BLaER1 treated with 17β-estradiol and CSF1 and Interleukin-3, amounts not matched to agents 10 nM and 100 nM (cell line): ENCODE results near the gene SULT1C4.

Source experiments
- H3K27ac ChIP-seq, 11 experiments: shearing (Covaris generic); formaldehyde crosslinking; 2 replicates each; pipeline ENCODE4 v1.8.1; 2022
- H3K27me3 ChIP-seq, 11 experiments: shearing (Covaris generic); formaldehyde crosslinking; 2 replicates each; pipeline ENCODE4 v1.8.1; 2022
- H3K36me3 ChIP-seq, 11 experiments: shearing (Covaris generic); formaldehyde crosslinking; 2 replicates each; pipeline ENCODE4 v1.8.1; 2022
- H3K4me1 ChIP-seq, 10 experiments: shearing (Covaris generic); formaldehyde crosslinking; 2 replicates each; pipeline ENCODE4 v1.8.1; 2022
- H3K4me2 ChIP-seq, 11 experiments: shearing (Covaris generic); formaldehyde crosslinking; 2 replicates each; pipeline ENCODE4 v1.8.1; 2022
- H3K4me3 ChIP-seq, 10 experiments: shearing (Covaris generic); formaldehyde crosslinking; 2 replicates each; pipeline ENCODE4 v1.8.1; 2022
- H3K9ac ChIP-seq, 11 experiments: shearing (Covaris generic); formaldehyde crosslinking; 2 replicates each; pipeline ENCODE4 v1.8.1; 2022
- H3K9me3 ChIP-seq, 11 experiments: shearing (Covaris generic); formaldehyde crosslinking; replicated peaks in 1 of 11; 2 replicates each; pipeline ENCODE4 v1.8.1; 2022
- H4K20me1 ChIP-seq, 11 experiments: shearing (Covaris generic); formaldehyde crosslinking; 2 replicates each; pipeline ENCODE4 v1.8.1; 2022
- Cebpa-rat ChIP-seq, 11 experiments: shearing (Covaris generic); IDR thresholded peaks; 2 replicates each; pipeline ENCODE4 v1.8.1; 2022

SULT1C4 gene

GRCh38 chr2:108377815-108378630 lies at the start of gene SULT1C4:
Gene SULT1C4, plus strand, starts transcription at chr2:108377954. Its CDS starts 384 bp downstream, at chr2:108378338.
- Histone ChIP-seq H3K4me2 (no peak within 1 kb of the TSS), H3K36me3 (no peaks in the 10 kb centered on the region), H3K9ac (no peak within 1 kb of the TSS), H3K9me3 (no peaks in the 10 kb centered on the region), H3K4me3 (no peak within 1 kb of the TSS), H3K27me3 (no peaks in the 10 kb centered on the region), H3K4me1 (no peaks in the 10 kb centered on the region), H4K20me1 (no peaks in the 10 kb centered on the region), H3K27ac (no peak within 1 kb of the TSS)
- TF ChIP-seq Cebpa-rat (IDR thresholded peaks at IDR 0.05): no peak

GRCh38 chr2:108329771-108330170 lies 48.0 kb upstream of the SULT1C4 start:
- Histone ChIP-seq H3K9me3 (peaks cover 0 to 10% (median 4%) of the 10 kb centered on the region in 11 experiments; a peak in 4 of 22 replicates), H3K36me3 (no peaks in the 10 kb centered on the region), H3K27me3 (no peaks in the 10 kb centered on the region), H3K4me1 (peaks cover 11 to 26% (median 22%) of the 10 kb centered on the region in 10 experiments), H3K9ac (no peak overlapping the region), H3K27ac (0 out of 22 replicates have a peak overlapping the region, but pooled peaks of 1 of the 11 experiments have one; percentile 55), H3K4me2 (peak overlapping the region in 4 of 11 experiments; percentile 57 to 79 (median 74); a peak in 5 of 22 replicates), H4K20me1 (no peaks in the 10 kb centered on the region), H3K4me3 (no peak overlapping the region)
- TF ChIP-seq Cebpa-rat (IDR thresholded peaks at IDR 0.05): no peak

- Histone ChIP-seq H3K9me3 (peaks cover 0 to 10% (median 4%) of the 10 kb centered on the region in 11 experiments; a peak in 4 of 22 replicates), H3K27ac (peak overlapping the region in 8 of 11 experiments; percentile 0 to 55 (median 42); a peak in 12 of 22 replicates), H3K27me3 (no peaks in the 10 kb centered on the region), H3K4me2 (peak overlapping the region; percentile 3 to 79 (median 67); a peak in 21 of 22 replicates), H3K4me3 (no peak overlapping the region), H4K20me1 (no peaks in the 10 kb centered on the region), H3K4me1 (peaks cover 8 to 26% (median 22%) of the 10 kb centered on the region in 10 experiments), H3K36me3 (no peaks in the 10 kb centered on the region), H3K9ac (no peak overlapping the region)
- 0 out of 22 replicates have a peak, but pooled peaks of 1 of the 11 experiments have one; percentile 39 for TF ChIP-seq Cebpa-rat (IDR thresholded peaks at IDR 0.05)
These were observed 46.8 kb upstream of the SULT1C4 start for GRCh38 chr2:108330979-108331378.

GRCh38 chr2:108345951-108346350 lies 31.8 kb upstream of the SULT1C4 start:
- Histone ChIP-seq H3K9me3 (peaks cover 4 to 27% (median 14%) of the 10 kb centered on the region in 11 experiments; a peak in 13 of 22 replicates), H3K4me3 (no peak overlapping the region), H3K27ac (no peak overlapping the region), H3K36me3 (no peaks in the 10 kb centered on the region), H3K27me3 (no peaks in the 10 kb centered on the region), H3K9ac (no peak overlapping the region), H3K4me1 (peaks cover 0 to 34% (median 12%) of the 10 kb centered on the region in 10 experiments; a peak in 11 of 20 replicates), H3K4me2 (peak overlapping the region in 4 of 11 experiments; percentile 28 to 65 (median 50); a peak in 5 of 22 replicates), H4K20me1 (no peaks in the 10 kb centered on the region)
- no peak for TF ChIP-seq Cebpa-rat (IDR thresholded peaks at IDR 0.05)

- Histone ChIP-seq H3K4me2 (peak overlapping the region in 1 of 11 experiments; percentile 61; a peak in 1 of 22 replicates), H3K27ac (no peak overlapping the region), H3K36me3 (no peaks in the 10 kb centered on the region), H4K20me1 (no peaks in the 10 kb centered on the region), H3K4me1 (peaks cover 0 to 34% (median 12%) of the 10 kb centered on the region in 10 experiments; a peak in 13 of 20 replicates), H3K4me3 (no peak overlapping the region), H3K27me3 (no peaks in the 10 kb centered on the region), H3K9me3 (peaks cover 4 to 27% (median 14%) of the 10 kb centered on the region in 11 experiments; a peak in 13 of 22 replicates), H3K9ac (no peak overlapping the region)
- TF ChIP-seq Cebpa-rat (IDR thresholded peaks at IDR 0.05): no peak
These were observed 30.9 kb upstream of the SULT1C4 start for GRCh38 chr2:108346827-108347226.

- peaks cover 0 to 34% (median 17%) of the 10 kb centered on the region in 10 experiments; a peak in 14 of 20 replicates for H3K4me1 ChIP-seq
- H4K20me1 ChIP-seq: no peaks in the 10 kb centered on the region
- no peak for TF ChIP-seq Cebpa-rat (IDR thresholded peaks at IDR 0.05)
These were observed 30.0 kb upstream of the SULT1C4 start for GRCh38 chr2:108347786-108348185.

GRCh38 chr2:108348816-108349570 lies 28.8 kb upstream of the SULT1C4 start:
- Histone ChIP-seq H3K4me3 (no peak overlapping the region), H3K4me1 (peaks cover 0 to 34% (median 17%) of the 10 kb centered on the region in 10 experiments; a peak in 14 of 20 replicates), H3K9me3 (peaks cover 0 to 22% (median 8%) of the 10 kb centered on the region in 11 experiments; a peak in 9 of 22 replicates), H3K36me3 (no peaks in the 10 kb centered on the region), H3K27me3 (no peaks in the 10 kb centered on the region), H3K27ac (0 out of 22 replicates have a peak overlapping the region, but pooled peaks of 1 of the 11 experiments have one; percentile 2), H4K20me1 (no peaks in the 10 kb centered on the region), H3K4me2 (peak overlapping the region in 6 of 11 experiments; percentile 35 to 59 (median 45); a peak in 8 of 22 replicates), H3K9ac (no peak overlapping the region)
- no peak for TF ChIP-seq Cebpa-rat (IDR thresholded peaks at IDR 0.05)

More at GRCh38 chr2:108347786-108348185, 30.0 kb upstream of the SULT1C4 start:
- peaks cover 5 to 26% (median 16%) of the 10 kb centered on the region in 11 experiments; a peak in 14 of 22 replicates for H3K9me3 ChIP-seq
- H3K27me3 ChIP-seq: no peaks in the 10 kb centered on the region
- no peak overlapping the region for H3K27ac ChIP-seq
- H3K36me3 ChIP-seq: no peaks in the 10 kb centered on the region
- H3K4me3 ChIP-seq: no peak overlapping the region
- H3K9ac ChIP-seq: no peak overlapping the region
- H3K4me2 ChIP-seq: no peak overlapping the region

GRCh38 chr2:108349571-108349928 lies 28.2 kb upstream of the SULT1C4 start:
- 0 out of 22 replicates have a peak overlapping the region, but pooled peaks of 1 of the 11 experiments have one; percentile 2 for H3K27ac ChIP-seq

More at GRCh38 chr2:108349571-108349928, 28.2 kb upstream of the SULT1C4 start:
- H3K9me3 ChIP-seq: peaks cover 0 to 17% (median 5%) of the 10 kb centered on the region in 11 experiments; a peak in 7 of 22 replicates
- H3K4me3 ChIP-seq: no peak overlapping the region
- H3K9ac ChIP-seq: no peak overlapping the region
- no peaks in the 10 kb centered on the region for H3K27me3 ChIP-seq
- no peak overlapping the region for H3K4me2 ChIP-seq
- no peaks in the 10 kb centered on the region for H4K20me1 ChIP-seq
- H3K36me3 ChIP-seq: no peaks in the 10 kb centered on the region
- peaks cover 0 to 34% (median 17%) of the 10 kb centered on the region in 10 experiments; a peak in 14 of 20 replicates for H3K4me1 ChIP-seq
- TF ChIP-seq Cebpa-rat (IDR thresholded peaks at IDR 0.05): no peak
